GM12878 (cell line): ENCODE measurements around the gene HERPUD2. TPM values are rescaled to one million over a fixed set of nuclear protein-coding genes. Genes with fewer than 3 reads are reported as not detected.
A peak's percentile ranks its signal among the peaks of the same experiment; 100 is the strongest.

Source experiments
- BRCA1 ChIP-seq: IDR thresholded peaks from 2 replicates; pipeline ENCODE4 v1.6.1; 2011; ENCODE audit warnings: low read depth, low read length, improper control_type of control experiment
- EGR1 ChIP-seq, 2 experiments: IDR thresholded peaks; 1 replicate in 1 of 2; 2 replicates in 1 of 2; pipeline ENCODE4 v1.6.1; 2011 to 2012; ENCODE audit warnings: low read depth in 2 of 2, low read length in 2 of 2, borderline replicate concordance in 1 of 2, mild to moderate bottlenecking in 1 of 2, moderate library complexity in 1 of 2
- GABPA ChIP-seq: IDR thresholded peaks from 2 replicates; pipeline ENCODE4 v1.6.1; 2014; ENCODE audit warnings: antibody characterized with exemption, low read depth, mild to moderate bottlenecking, inconsistent platforms
- HCFC1 ChIP-seq: fragments of 150-350 bp; IDR thresholded peaks from 2 replicates; pipeline ENCODE4 v1.6.1; 2014; ENCODE audit warnings: low read length
- MYC ChIP-seq: IDR thresholded peaks from 2 replicates; pipeline ENCODE4 v1.6.1; 2011; ENCODE audit warnings: mild to moderate bottlenecking, low read length, moderate library complexity, inconsistent platforms; ENCODE audit not compliant: insufficient read depth, insufficient replicate concordance, insufficient read length, severe bottlenecking
- NFIC ChIP-seq: IDR thresholded peaks from 2 replicates; pipeline ENCODE4 v1.6.1; 2012; ENCODE audit warnings: low read depth, mild to moderate bottlenecking, inconsistent platforms, low read length, moderate library complexity
- NR2F1 ChIP-seq: fragments of 450-650 bp; conservative IDR thresholded peaks from 2 replicates; pipeline ENCODE4 v1.6.1; 2017; ENCODE audit warnings: mild to moderate bottlenecking
- RB1 ChIP-seq: fragments of 450-650 bp; formaldehyde crosslinking; IDR thresholded peaks from 2 replicates; pipeline ENCODE4 v1.6.1; 2017; ENCODE audit warnings: mild to moderate bottlenecking, borderline replicate concordance
- RCOR1 ChIP-seq: conservative IDR thresholded peaks from 2 replicates; pipeline ENCODE4 v1.6.1; 2012; ENCODE audit warnings: low read depth, low read length, improper control_type of control experiment
- RELA ChIP-seq: fragments of 450-650 bp; IDR thresholded peaks from 2 replicates; pipeline ENCODE4 v1.8.0; 2014; ENCODE audit warnings: borderline replicate concordance; ENCODE audit not compliant: partially characterized antibody
- RUNX3 ChIP-seq: IDR thresholded peaks from 2 replicates; pipeline ENCODE4 v1.6.1; 2012; ENCODE audit warnings: low read length, inconsistent platforms
- SMAD1 ChIP-seq: fragments of 450-650 bp; IDR thresholded peaks from 2 replicates; pipeline ENCODE4 v1.6.1; 2018; ENCODE audit warnings: mild to moderate bottlenecking, low read depth; ENCODE audit not compliant: partially characterized antibody
- SMAD5 ChIP-seq: IDR thresholded peaks from 2 replicates; pipeline ENCODE4 v1.6.1; 2016; ENCODE audit warnings: antibody characterized with exemption, low read depth
- STAT1 ChIP-seq: fragments of 450-650 bp; conservative IDR thresholded peaks from 2 replicates; pipeline ENCODE4 v1.6.1; 2014; ENCODE audit warnings: antibody characterized with exemption, mild to moderate bottlenecking
- TCF3 ChIP-seq: IDR thresholded peaks from 2 replicates; pipeline ENCODE4 v1.6.1; 2012; ENCODE audit warnings: low read depth, mild to moderate bottlenecking, low read length, borderline replicate concordance; ENCODE audit not compliant: insufficient read depth
- WRNIP1 ChIP-seq: IDR thresholded peaks from 2 replicates; pipeline ENCODE4 v1.6.1; 2011; ENCODE audit warnings: low read depth, low read length, improper control_type of control experiment, borderline replicate concordance
- polyA plus RNA-seq, 11 experiments: library from polyadenylated mRNA; depleted of rRNA in 4 of 11; unstranded in 6 of 11; stranded (reverse) in 5 of 11; fragments of >200 nt; fragmentation: Nextera tagmentation in 4 of 11; fragmentation: Illumina TruSeq in 1 of 11; extraction: Ambion mirVana in 4 of 11; extraction: Trizol in 1 of 11; gene quantifications; 1 replicate in 1 of 11; 2 replicates in 10 of 11; pipeline versions ENCODE4 v1.2.1 to v1.2.3, GENCODE V29; 2011 to 2016; ENCODE audit warnings: inconsistent platforms in 2 of 11, missing spikeins in 2 of 11, low read depth in 1 of 11
- total RNA-seq, 4 experiments: library from RNA; depleted of rRNA in 3 of 4; stranded (reverse); fragments of >200 nt in 3 of 4; fragmentation: Illumina TruSeq in 1 of 4; extraction: Trizol in 1 of 4; gene quantifications; 2 replicates each; pipeline versions ENCODE4 v1.2.1 to v1.2.3, GENCODE V29; 2013 to 2021
- TF ChIP-seq, protein P1 (sequence below): fragments of 450-650 bp; IDR thresholded peaks from 2 replicates; pipeline ENCODE4 v1.6.1; 2017; ENCODE audit warnings: mild to moderate bottlenecking, moderate library complexity
- TF ChIP-seq, protein P2 (sequence below): IDR thresholded peaks from 2 replicates; pipeline ENCODE4 v1.6.1; 2012; ENCODE audit warnings: low read depth, low read length, improper control_type of control experiment
- TF ChIP-seq, protein P3 (sequence below): fragments of 450-650 bp; IDR thresholded peaks from 2 replicates; pipeline ENCODE4 v1.6.1; 2017; ENCODE audit warnings: antibody characterized with exemption, mild to moderate bottlenecking, moderate library complexity
- TF ChIP-seq, protein P4 (sequence below): fragments of 450-650 bp; IDR thresholded peaks from 2 replicates; pipeline ENCODE4 v1.6.1; 2017; ENCODE audit warnings: low read depth, mild to moderate bottlenecking, moderate library complexity

The HERPUD2 gene
- total and polyA plus RNA-seq, 10 of the 15 experiments (the other 5 are each of a cell fraction or from before 2014, with no cell fraction given), result 4.7 to 69.6 (median 13.9) TPM

DNA sequence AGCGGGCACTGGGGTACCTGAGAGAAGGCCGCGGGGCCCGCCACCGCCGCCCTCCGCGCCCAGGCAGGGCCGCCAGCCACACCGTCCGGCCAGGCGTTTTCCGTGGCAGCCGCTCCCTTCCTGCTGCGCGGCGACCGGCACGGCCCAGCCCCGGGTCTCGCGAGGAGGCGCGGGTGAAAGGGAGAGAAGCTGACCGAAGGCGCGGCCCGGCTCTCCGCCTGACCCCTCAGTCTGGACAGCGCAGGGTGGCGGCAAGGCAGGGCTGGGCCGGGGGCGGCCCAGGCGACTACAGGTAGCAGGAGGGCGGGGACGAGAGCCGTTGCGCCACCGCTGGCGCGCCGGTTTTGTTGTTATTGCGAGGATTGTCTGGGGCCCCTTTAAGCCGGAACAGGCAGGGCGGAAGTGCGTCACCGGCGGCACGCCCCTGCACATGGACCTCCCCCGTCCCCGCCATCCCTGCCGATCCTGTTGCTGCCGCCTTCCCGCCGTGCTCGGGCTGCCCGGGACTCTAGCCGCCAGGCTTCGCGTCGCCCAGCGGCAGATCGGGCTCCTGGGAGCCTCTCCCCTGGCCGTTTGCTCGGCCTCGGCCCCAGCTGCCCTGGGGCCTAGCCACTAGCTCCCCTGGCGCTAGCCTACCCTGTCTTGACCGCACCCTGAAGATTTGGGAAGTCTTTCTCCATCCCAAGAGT lies at the start of gene HERPUD2 (continued):
- TF ChIP-seq, protein P1, sequence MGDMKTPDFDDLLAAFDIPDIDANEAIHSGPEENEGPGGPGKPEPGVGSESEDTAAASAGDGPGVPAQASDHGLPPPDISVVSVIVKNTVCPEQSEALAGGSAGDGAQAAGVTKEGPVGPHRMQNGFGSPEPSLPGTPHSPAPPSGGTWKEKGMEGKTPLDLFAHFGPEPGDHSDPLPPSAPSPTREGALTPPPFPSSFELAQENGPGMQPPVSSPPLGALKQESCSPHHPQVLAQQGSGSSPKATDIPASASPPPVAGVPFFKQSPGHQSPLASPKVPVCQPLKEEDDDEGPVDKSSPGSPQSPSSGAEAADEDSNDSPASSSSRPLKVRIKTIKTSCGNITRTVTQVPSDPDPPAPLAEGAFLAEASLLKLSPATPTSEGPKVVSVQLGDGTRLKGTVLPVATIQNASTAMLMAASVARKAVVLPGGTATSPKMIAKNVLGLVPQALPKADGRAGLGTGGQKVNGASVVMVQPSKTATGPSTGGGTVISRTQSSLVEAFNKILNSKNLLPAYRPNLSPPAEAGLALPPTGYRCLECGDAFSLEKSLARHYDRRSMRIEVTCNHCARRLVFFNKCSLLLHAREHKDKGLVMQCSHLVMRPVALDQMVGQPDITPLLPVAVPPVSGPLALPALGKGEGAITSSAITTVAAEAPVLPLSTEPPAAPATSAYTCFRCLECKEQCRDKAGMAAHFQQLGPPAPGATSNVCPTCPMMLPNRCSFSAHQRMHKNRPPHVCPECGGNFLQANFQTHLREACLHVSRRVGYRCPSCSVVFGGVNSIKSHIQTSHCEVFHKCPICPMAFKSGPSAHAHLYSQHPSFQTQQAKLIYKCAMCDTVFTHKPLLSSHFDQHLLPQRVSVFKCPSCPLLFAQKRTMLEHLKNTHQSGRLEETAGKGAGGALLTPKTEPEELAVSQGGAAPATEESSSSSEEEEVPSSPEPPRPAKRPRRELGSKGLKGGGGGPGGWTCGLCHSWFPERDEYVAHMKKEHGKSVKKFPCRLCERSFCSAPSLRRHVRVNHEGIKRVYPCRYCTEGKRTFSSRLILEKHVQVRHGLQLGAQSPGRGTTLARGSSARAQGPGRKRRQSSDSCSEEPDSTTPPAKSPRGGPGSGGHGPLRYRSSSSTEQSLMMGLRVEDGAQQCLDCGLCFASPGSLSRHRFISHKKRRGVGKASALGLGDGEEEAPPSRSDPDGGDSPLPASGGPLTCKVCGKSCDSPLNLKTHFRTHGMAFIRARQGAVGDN, result peak; percentile 36; the same call in 1 of the 2 replicates
- TF ChIP-seq BRCA1 (peak; percentile 63; the same call in 1 of the 2 replicates), TCF3 (0 out of 2 replicates have a peak, but pooled peaks have one; percentile 13), RELA (no peak), GABPA (peak; percentile 85), NR2F1 (peak; percentile 94), NFIC (no peak), WRNIP1 (no peak), SMAD1 (no peak), HCFC1 (peak; percentile 48; the same call in 1 of the 2 replicates), STAT1 (peak; percentile 78; the same call in 1 of the 2 replicates), RUNX3 (peak; percentile 26; the same call in 1 of the 2 replicates), EGR1 (IDR thresholded peaks at IDR 0.05; ENCODE audit: borderline replicate concordance in 1 of 2, low read depth in 2 of 2, low read length in 2 of 2) (peak in 1 of 2 experiments; percentile 68; a peak in 1 of 3 replicates), MYC (no peak), RCOR1 (0 out of 2 replicates have a peak, but pooled peaks have one; percentile 48), RB1 (peak; percentile 62; the same call in 1 of the 2 replicates), SMAD5 (peak; percentile 90)
- TF ChIP-seq, protein P2, sequence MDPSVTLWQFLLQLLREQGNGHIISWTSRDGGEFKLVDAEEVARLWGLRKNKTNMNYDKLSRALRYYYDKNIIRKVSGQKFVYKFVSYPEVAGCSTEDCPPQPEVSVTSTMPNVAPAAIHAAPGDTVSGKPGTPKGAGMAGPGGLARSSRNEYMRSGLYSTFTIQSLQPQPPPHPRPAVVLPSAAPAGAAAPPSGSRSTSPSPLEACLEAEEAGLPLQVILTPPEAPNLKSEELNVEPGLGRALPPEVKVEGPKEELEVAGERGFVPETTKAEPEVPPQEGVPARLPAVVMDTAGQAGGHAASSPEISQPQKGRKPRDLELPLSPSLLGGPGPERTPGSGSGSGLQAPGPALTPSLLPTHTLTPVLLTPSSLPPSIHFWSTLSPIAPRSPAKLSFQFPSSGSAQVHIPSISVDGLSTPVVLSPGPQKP, result peak; percentile 73
- TF ChIP-seq, protein P3, sequence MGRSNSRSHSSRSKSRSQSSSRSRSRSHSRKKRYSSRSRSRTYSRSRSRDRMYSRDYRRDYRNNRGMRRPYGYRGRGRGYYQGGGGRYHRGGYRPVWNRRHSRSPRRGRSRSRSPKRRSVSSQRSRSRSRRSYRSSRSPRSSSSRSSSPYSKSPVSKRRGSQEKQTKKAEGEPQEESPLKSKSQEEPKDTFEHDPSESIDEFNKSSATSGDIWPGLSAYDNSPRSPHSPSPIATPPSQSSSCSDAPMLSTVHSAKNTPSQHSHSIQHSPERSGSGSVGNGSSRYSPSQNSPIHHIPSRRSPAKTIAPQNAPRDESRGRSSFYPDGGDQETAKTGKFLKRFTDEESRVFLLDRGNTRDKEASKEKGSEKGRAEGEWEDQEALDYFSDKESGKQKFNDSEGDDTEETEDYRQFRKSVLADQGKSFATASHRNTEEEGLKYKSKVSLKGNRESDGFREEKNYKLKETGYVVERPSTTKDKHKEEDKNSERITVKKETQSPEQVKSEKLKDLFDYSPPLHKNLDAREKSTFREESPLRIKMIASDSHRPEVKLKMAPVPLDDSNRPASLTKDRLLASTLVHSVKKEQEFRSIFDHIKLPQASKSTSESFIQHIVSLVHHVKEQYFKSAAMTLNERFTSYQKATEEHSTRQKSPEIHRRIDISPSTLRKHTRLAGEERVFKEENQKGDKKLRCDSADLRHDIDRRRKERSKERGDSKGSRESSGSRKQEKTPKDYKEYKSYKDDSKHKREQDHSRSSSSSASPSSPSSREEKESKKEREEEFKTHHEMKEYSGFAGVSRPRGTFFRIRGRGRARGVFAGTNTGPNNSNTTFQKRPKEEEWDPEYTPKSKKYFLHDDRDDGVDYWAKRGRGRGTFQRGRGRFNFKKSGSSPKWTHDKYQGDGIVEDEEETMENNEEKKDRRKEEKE, result no peak
- TF ChIP-seq, protein P4, sequence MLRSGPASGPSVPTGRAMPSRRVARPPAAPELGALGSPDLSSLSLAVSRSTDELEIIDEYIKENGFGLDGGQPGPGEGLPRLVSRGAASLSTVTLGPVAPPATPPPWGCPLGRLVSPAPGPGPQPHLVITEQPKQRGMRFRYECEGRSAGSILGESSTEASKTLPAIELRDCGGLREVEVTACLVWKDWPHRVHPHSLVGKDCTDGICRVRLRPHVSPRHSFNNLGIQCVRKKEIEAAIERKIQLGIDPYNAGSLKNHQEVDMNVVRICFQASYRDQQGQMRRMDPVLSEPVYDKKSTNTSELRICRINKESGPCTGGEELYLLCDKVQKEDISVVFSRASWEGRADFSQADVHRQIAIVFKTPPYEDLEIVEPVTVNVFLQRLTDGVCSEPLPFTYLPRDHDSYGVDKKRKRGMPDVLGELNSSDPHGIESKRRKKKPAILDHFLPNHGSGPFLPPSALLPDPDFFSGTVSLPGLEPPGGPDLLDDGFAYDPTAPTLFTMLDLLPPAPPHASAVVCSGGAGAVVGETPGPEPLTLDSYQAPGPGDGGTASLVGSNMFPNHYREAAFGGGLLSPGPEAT, result peak; percentile 63
